Purkinje cell (primary cell): ENCODE results near the gene ASPHD2. TPM values are rescaled to one million over a fixed set of nuclear protein-coding genes. Genes with fewer than 3 reads are reported as not detected.

ENCODE experiments used
- polyA plus RNA-seq: library from polyadenylated mRNA; unstranded; fragments of >200 nt; fragmentation: Nextera tagmentation; gene quantifications from 2 replicates; pipeline ENCODE4 v1.2.1, GENCODE V29; 2014

Gene ASPHD2, protein sequence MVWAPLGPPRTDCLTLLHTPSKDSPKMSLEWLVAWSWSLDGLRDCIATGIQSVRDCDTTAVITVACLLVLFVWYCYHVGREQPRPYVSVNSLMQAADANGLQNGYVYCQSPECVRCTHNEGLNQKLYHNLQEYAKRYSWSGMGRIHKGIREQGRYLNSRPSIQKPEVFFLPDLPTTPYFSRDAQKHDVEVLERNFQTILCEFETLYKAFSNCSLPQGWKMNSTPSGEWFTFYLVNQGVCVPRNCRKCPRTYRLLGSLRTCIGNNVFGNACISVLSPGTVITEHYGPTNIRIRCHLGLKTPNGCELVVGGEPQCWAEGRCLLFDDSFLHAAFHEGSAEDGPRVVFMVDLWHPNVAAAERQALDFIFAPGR
- polyA plus RNA-seq = 12.2 and 16.1 TPM in 2 replicates

DNA sequence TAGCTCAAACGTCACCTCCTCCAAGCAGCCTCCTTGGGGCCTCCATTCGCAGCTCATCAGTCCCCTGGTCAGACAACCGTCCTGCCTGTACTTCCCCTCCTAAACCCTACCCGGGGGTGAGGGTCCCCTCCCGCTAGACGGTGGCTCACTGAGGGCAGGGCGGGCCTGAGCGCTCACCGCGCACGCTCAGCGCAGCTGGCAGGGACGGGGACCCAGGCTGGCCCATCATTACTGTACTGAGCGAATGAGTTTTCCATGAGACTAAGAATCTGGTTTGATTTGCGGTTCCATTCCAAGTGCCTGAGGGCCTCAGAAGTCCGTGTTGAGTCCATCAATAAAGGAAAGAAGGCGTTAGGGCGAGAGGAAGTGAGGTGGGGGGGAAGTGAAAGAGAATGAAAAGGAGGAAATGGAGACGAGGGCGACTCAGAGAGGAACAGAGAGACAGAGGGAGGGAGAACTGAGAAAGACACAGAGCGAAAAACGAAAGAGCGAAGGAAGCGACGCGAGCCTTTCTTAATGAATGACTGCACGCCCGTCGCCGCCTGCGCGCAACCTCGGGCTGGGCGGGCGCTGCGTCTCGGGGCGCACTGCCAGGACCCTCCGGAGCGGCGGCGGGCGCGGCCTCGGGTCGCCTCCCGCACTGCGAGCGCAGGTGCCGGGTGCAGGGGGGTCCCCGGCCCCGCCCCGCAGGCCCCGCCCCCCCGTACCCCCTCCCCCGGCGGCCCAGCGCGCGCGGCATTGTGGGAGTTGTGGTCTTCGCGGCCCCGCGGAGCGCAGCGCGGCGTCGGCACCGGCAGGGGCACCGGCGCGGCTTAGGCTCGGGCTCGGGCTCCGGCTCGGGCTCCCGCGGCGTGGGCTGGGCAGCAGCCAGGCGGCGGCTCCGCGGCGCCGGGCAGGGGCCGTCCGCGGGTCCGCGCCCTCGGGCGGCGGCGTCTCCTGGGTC, at the start of gene ASPHD2:
Gene ASPHD2 (plus strand): TSS at position 746 of the 943 bp plus-strand sequence. CDS start 4,356 bp downstream, outside the sequence.

DNA sequence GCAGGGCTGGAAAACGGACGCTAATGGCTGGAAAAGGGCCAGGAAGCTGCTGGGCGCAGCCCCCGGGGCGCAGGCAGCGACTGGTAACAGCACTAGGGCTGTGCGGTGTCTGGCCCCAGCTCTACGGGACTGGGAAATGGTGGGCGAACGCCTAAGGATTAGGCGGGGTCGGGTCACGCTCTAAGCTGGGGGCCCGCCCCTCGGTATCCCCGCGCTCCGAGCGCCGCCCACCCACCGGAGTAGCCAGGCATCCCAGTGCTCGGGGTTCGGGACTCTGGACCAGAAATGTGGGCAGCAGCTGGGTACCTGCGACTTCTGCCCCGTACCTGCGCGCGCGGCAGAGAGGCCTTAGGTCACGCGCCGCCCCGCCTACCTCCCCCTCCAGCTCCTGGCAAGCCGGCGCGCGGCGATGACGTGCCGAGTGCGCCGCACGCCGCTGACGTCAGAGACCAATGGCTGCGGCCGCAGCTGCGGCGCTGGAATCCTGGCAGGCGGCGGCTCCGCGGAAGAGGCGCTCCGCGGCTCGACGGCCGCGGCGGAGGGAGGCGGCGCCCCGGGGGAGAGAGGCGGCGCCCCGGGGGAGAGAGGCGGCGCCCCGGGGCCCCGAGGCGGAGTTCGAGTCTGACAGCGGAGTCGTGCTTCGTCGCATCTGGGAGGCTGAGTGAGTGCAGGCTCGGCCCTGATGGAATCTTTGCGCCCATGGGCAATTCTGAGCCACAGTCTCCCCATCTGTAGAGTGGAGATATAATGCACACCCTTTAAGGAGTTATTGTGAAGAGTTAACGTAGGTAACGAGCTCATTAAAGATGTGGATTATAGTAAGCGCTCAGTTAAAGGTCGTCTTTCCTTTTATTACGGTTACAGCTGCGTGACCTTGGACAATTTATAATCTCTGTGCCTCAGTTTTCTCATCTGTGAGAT, 54.6 kb downstream of the ASPHD2 start, which contains the start of the genes HPS4 and SRRD:
Gene HPS4 (minus strand): TSS at position 345 of the 921 bp plus-strand sequence. CDS start 2,021 bp downstream, outside the sequence.
Gene SRRD (plus strand): TSS at position 439 of the 921 bp plus-strand sequence. CDS start 14 bp downstream, at position 453.

Other genes starting within 250 kb of the ASPHD2 start
- 15.5 and 17.2 TPM in 2 replicates for gene HPS4, start 54.5 kb downstream of the ASPHD2 start, polyA plus RNA-seq
- gene SRRD, start 54.6 kb downstream of the ASPHD2 start, polyA plus RNA-seq = 11.1 and 13.0 TPM in 2 replicates
- 26.9 and 45.7 TPM in 2 replicates for gene TFIP11, start 83.2 kb downstream of the ASPHD2 start, polyA plus RNA-seq
- 7.4 and 14.7 TPM in 2 replicates for gene TPST2, start 160.9 kb downstream of the ASPHD2 start, polyA plus RNA-seq
- not detected in 2 replicates for gene CRYBB1, start 188.8 kb downstream of the ASPHD2 start, polyA plus RNA-seq
- gene CRYBA4, start 192.7 kb downstream of the ASPHD2 start, polyA plus RNA-seq = not detected in 2 replicates
- gene MIAT, start 228.3 kb downstream of the ASPHD2 start, polyA plus RNA-seq = 20.1 and 21.0 TPM in 2 replicates